ENCODE data around the gene BTBD9.

The BTBD9 gene

GRCh38 chr6:38555606-38556005, 84.1 kb downstream of the BTBD9 start:
- Histone ChIP-seq H3K27ac (ENCODE audit: low read length) (no peak overlapping the region), H3K9me3 (ENCODE audit: insufficient read depth, low read length, severe bottlenecking) (no peaks in the 10 kb centered on the region), H3K4me3 (ENCODE audit: low read depth in 1 of 2, low read length in 2 of 2) (no peak overlapping the region), H4K20me1 (ENCODE audit: insufficient read depth, low read length) (no peaks in the 10 kb centered on the region), H2AFZ (ENCODE audit: low read depth, low read length) (no peak overlapping the region), H3K4me2 (ENCODE audit: insufficient read depth, low read length) (no peak overlapping the region), H3K36me3 (ENCODE audit: insufficient read depth, low read length) (no peaks in the 10 kb centered on the region), H3K79me2 (ENCODE audit: insufficient read depth, low read length) (no peaks in the 10 kb centered on the region), H3K9ac (ENCODE audit: low read depth, low read length) (no peak overlapping the region), H3K27me3 (ENCODE audit: insufficient read depth, low read length, poor library complexity) (no peaks in the 10 kb centered on the region), H3K4me1 (ENCODE audit: insufficient read depth, low read length) (no peaks in the 10 kb centered on the region)
- no peak for ATAC-seq (ENCODE audit: insufficient read depth, low read depth)
- no peak for TF ChIP-seq EZH2 (IDR thresholded peaks at IDR 0.05; ENCODE audit: borderline replicate concordance, low read depth, low read length, severe bottlenecking)
- DNase-seq = no peak

- TF ChIP-seq CTCF (IDR thresholded peaks at IDR 0.05; ENCODE audit: borderline replicate concordance, extremely low read depth, low read length, poor library complexity, severe bottlenecking) = no peak
- TF ChIP-seq EZH2 (IDR thresholded peaks at IDR 0.05; ENCODE audit: borderline replicate concordance, low read depth, low read length, severe bottlenecking) = no peak
- no peaks in the 10 kb centered on the region for H3K4me1 ChIP-seq (ENCODE audit: insufficient read depth, low read length)
- DNase-seq (no peak), ATAC-seq (ENCODE audit: insufficient read depth, low read depth) (no peak)
- no peak overlapping the region for H3K4me2 ChIP-seq (ENCODE audit: insufficient read depth, low read length)
- no peak overlapping the region for H3K4me3 ChIP-seq (ENCODE audit: low read depth in 1 of 2, low read length in 2 of 2)
- no peaks in the 10 kb centered on the region for H4K20me1 ChIP-seq (ENCODE audit: insufficient read depth, low read length)
- no peaks in the 10 kb centered on the region for H3K79me2 ChIP-seq (ENCODE audit: insufficient read depth, low read length)
- H3K27me3 ChIP-seq (ENCODE audit: insufficient read depth, low read length, poor library complexity) = no peaks in the 10 kb centered on the region
- H3K36me3 ChIP-seq (ENCODE audit: insufficient read depth, low read length) = no peaks in the 10 kb centered on the region
- no peak overlapping the region for H2AFZ ChIP-seq (ENCODE audit: low read depth, low read length)
- H3K9me3 ChIP-seq (ENCODE audit: insufficient read depth, low read length, severe bottlenecking) = no peaks in the 10 kb centered on the region
- H3K9ac ChIP-seq (ENCODE audit: low read depth, low read length) = no peak overlapping the region
- no peak overlapping the region for H3K27ac ChIP-seq (ENCODE audit: low read length)
Observed at GRCh38 chr6:38554700-38555413, 84.9 kb downstream of the BTBD9 start.

- H3K4me3 ChIP-seq (ENCODE audit: low read depth in 1 of 2, low read length in 2 of 2) = no peak overlapping the region
- no peaks in the 10 kb centered on the region for H3K4me1 ChIP-seq (ENCODE audit: insufficient read depth, low read length)
- no peaks in the 10 kb centered on the region for H3K27me3 ChIP-seq (ENCODE audit: insufficient read depth, low read length, poor library complexity)
- no peak overlapping the region for H3K27ac ChIP-seq (ENCODE audit: low read length)
- H2AFZ ChIP-seq (ENCODE audit: low read depth, low read length) = no peak overlapping the region
- TF ChIP-seq EZH2 (IDR thresholded peaks at IDR 0.05; ENCODE audit: borderline replicate concordance, low read depth, low read length, severe bottlenecking) (no peak), CTCF (IDR thresholded peaks at IDR 0.05; ENCODE audit: borderline replicate concordance, extremely low read depth, low read length, poor library complexity, severe bottlenecking) (no peak)
- no peak for DNase-seq
- H3K9ac ChIP-seq (ENCODE audit: low read depth, low read length) = no peak overlapping the region
- H3K36me3 ChIP-seq (ENCODE audit: insufficient read depth, low read length) = no peaks in the 10 kb centered on the region
- no peak for ATAC-seq (ENCODE audit: insufficient read depth, low read depth)
- H3K4me2 ChIP-seq (ENCODE audit: insufficient read depth, low read length) = no peak overlapping the region
- H3K9me3 ChIP-seq (ENCODE audit: insufficient read depth, low read length, severe bottlenecking) = no peaks in the 10 kb centered on the region
- H4K20me1 ChIP-seq (ENCODE audit: insufficient read depth, low read length) = no peaks in the 10 kb centered on the region
- H3K79me2 ChIP-seq (ENCODE audit: insufficient read depth, low read length) = no peaks in the 10 kb centered on the region
Observed at GRCh38 chr6:38554014-38554413, 85.7 kb downstream of the BTBD9 start.

- Histone ChIP-seq H3K4me3 (ENCODE audit: low read depth in 1 of 2, low read length in 2 of 2) (no peak overlapping the region), H3K36me3 (ENCODE audit: insufficient read depth, low read length) (no peaks in the 10 kb centered on the region), H3K79me2 (ENCODE audit: insufficient read depth, low read length) (no peaks in the 10 kb centered on the region), H3K9me3 (ENCODE audit: insufficient read depth, low read length, severe bottlenecking) (no peaks in the 10 kb centered on the region), H3K9ac (ENCODE audit: low read depth, low read length) (no peak overlapping the region), H3K27me3 (ENCODE audit: insufficient read depth, low read length, poor library complexity) (no peaks in the 10 kb centered on the region), H2AFZ (ENCODE audit: low read depth, low read length) (no peak overlapping the region), H3K4me2 (ENCODE audit: insufficient read depth, low read length) (no peak overlapping the region), H3K4me1 (ENCODE audit: insufficient read depth, low read length) (no peaks in the 10 kb centered on the region), H3K27ac (ENCODE audit: low read length) (no peak overlapping the region), H4K20me1 (ENCODE audit: insufficient read depth, low read length) (no peaks in the 10 kb centered on the region)
- TF ChIP-seq EZH2 (IDR thresholded peaks at IDR 0.05; ENCODE audit: borderline replicate concordance, low read depth, low read length, severe bottlenecking) (no peak), CTCF (IDR thresholded peaks at IDR 0.05; ENCODE audit: borderline replicate concordance, extremely low read depth, low read length, poor library complexity, severe bottlenecking) (no peak)
- ATAC-seq (ENCODE audit: insufficient read depth, low read depth) (no peak), DNase-seq (no peak)
Observed at GRCh38 chr6:38552121-38552520, 87.6 kb downstream of the BTBD9 start.

Measured in DND-41 (cell line).